HCT116 (cell line): ENCODE measurements around the gene TNP1. TPM values are rescaled to one million over a fixed set of nuclear protein-coding genes. Genes with fewer than 3 reads are reported as not detected.

Experiments
- ATAC-seq: fragments of 200-7000 bp; cut with Tn5 transposase; 2 replicates; pipeline ENCODE4 v1.9.1; 2020; ENCODE audit warnings: mild to moderate bottlenecking, moderate library complexity
- BruUV-seq: library from RNA; stranded (reverse); fragments of 400-500 nt; replicated peaks from 2 replicates; lab custom pipeline; 2021; lab: Mats Ljungman, UMichigan
- CTCF ChIA-PET: fragments of 300-600 bp; sonication (Branson Sonifier 250); formaldehyde crosslinking; loops from one replicate; lab custom pipeline; 2021; ENCODE audit warnings: antibody characterized with exemption; lab: Charles Lee
- POLR2A ChIA-PET: fragments of 300-600, 350-600 bp; sonication (Branson Sonifier 250); formaldehyde crosslinking; loops from one replicate; lab custom pipeline; 2021; ENCODE audit warnings: antibody characterized with exemption; lab: Charles Lee
- RAD21 ChIA-PET, 2 experiments: fragments of 300-600 bp; sonication (Branson Sonifier 250); formaldehyde crosslinking; loops; one replicate each; lab custom pipeline; 2023; ENCODE audit warnings: low total read pairs in 2 of 2; ENCODE audit not compliant: uncharacterized antibody in 2 of 2, unreplicated experiment in 2 of 2, low non-redundant PET in 1 of 2; lab: Charles Lee
- DNase-seq: peaks from one replicate; pipeline ENCODE4 v3.0.0-alpha.2; 2010; ENCODE audit warnings: low read depth, low spot score
- H2AFZ ChIP-seq: fragments of 200-600 bp; shearing (Covaris generic), sonication (generic); 2 replicates; pipeline ENCODE4 v1.6.1; 2017; ENCODE audit warnings: low read depth, mixed run types, mixed read lengths, antibody characterized with exemption, low read length; ENCODE audit not compliant: poor library complexity, severe bottlenecking
- H3K27ac ChIP-seq: 2 replicates; pipeline ENCODE4 v1.5.1; 2012; ENCODE audit warnings: low read depth, low read length
- H3K27me3 ChIP-seq: fragments of 200-600 bp; sonication (generic); 2 replicates; pipeline ENCODE4 v1.6.1; 2016; ENCODE audit warnings: mixed run types, low read length, mixed read lengths; ENCODE audit not compliant: insufficient read depth
- H3K36me3 ChIP-seq, 2 experiments: fragments of 200-500 bp in 1 of 2; fragments of 200-600 bp in 1 of 2; sonication (Bioruptor generic) in 1 of 2; sonication (generic) in 1 of 2; 2 replicates each; pipeline versions ENCODE4 v1.5.1 to v1.6.1; 2014 to 2016; ENCODE audit warnings: low read length in 2 of 2, inconsistent platforms in 1 of 2, mixed read lengths in 1 of 2, mixed run types in 1 of 2; ENCODE audit not compliant: insufficient read depth in 2 of 2, control insufficient read depth in 1 of 2
- H3K4me1 ChIP-seq, 2 experiments: fragments of 200-600 bp in 1 of 2; sonication (generic) in 1 of 2; 2 replicates each; pipeline versions ENCODE4 v1.5.1 to v1.6.1; 2012 to 2017; ENCODE audit warnings: low read length in 2 of 2, inconsistent platforms in 1 of 2, mild to moderate bottlenecking in 1 of 2, mixed read lengths in 1 of 2, mixed run types in 1 of 2, moderate library complexity in 1 of 2; ENCODE audit not compliant: insufficient read depth in 2 of 2, control insufficient read depth in 1 of 2
- H3K4me2 ChIP-seq: fragments of 200-600 bp; sonication (generic); 2 replicates; pipeline ENCODE4 v1.6.1; 2017; ENCODE audit warnings: mixed run types, low read length, mixed read lengths
- H3K4me3 ChIP-seq, 2 experiments: fragments of 200-600 bp in 1 of 2; sonication (generic) in 1 of 2; replicated peaks in 1 of 2; 2 replicates each; pipeline ENCODE4 v1.5.1; 2011 to 2016; ENCODE audit warnings: low read length in 2 of 2, control low read depth in 1 of 2, low read depth in 1 of 2, mild to moderate bottlenecking in 1 of 2, mixed read lengths in 1 of 2, mixed run types in 1 of 2
- H3K79me2 ChIP-seq: fragments of 200-600 bp; sonication (generic); 2 replicates; pipeline ENCODE4 v1.6.1; 2017; ENCODE audit warnings: mild to moderate bottlenecking, mixed run types, low read length, moderate library complexity, mixed read lengths; ENCODE audit not compliant: insufficient read depth
- H3K9ac ChIP-seq: fragments of 200-600 bp; sonication (generic); 2 replicates; pipeline ENCODE4 v1.6.1; 2016; ENCODE audit warnings: low read length, mixed read lengths
- H3K9me2 ChIP-seq: fragments of 200-600 bp; sonication (generic), shearing (Covaris generic); 2 replicates; pipeline ENCODE4 v1.6.1; 2017; ENCODE audit warnings: mixed run types, mild to moderate bottlenecking, moderate library complexity; ENCODE audit not compliant: insufficient read depth
- H3K9me3 ChIP-seq, 2 experiments: fragments of 200-500 bp in 1 of 2; fragments of 200-600 bp in 1 of 2; sonication (Bioruptor generic) in 1 of 2; sonication (generic) in 1 of 2; 2 replicates each; pipeline ENCODE4 v1.6.1; 2014 to 2017; ENCODE audit warnings: low read length in 2 of 2, mixed read lengths in 2 of 2, inconsistent platforms in 1 of 2, low read depth in 1 of 2, mild to moderate bottlenecking in 1 of 2, mixed run types in 1 of 2, moderate library complexity in 1 of 2; ENCODE audit not compliant: control insufficient read depth in 1 of 2, insufficient read depth in 1 of 2
- H4K20me1 ChIP-seq: fragments of 200-600 bp; sonication (generic), shearing (Covaris generic); 2 replicates; pipeline ENCODE4 v1.6.1; 2017; ENCODE audit warnings: mixed run types, mild to moderate bottlenecking, moderate library complexity; ENCODE audit not compliant: insufficient read depth
- CBX3 ChIP-seq: IDR thresholded peaks from 2 replicates; pipeline ENCODE4 v1.6.1; 2012; ENCODE audit warnings: low read depth
- CEBPB ChIP-seq: IDR thresholded peaks from 2 replicates; pipeline ENCODE4 v1.6.1; 2012; ENCODE audit warnings: low read depth
- CTCF ChIP-seq, 3 experiments: fragments of 200-600 bp in 1 of 3; sonication (generic) in 1 of 3; IDR thresholded peaks in 2 of 3; conservative IDR thresholded peaks in 1 of 3; 2 replicates each; pipeline ENCODE4 v1.5.1; 2012 to 2017; ENCODE audit warnings: low read depth in 2 of 3, low read length in 2 of 3, antibody characterized with exemption in 1 of 3, borderline replicate concordance in 1 of 3, control low read depth in 1 of 3, mild to moderate bottlenecking in 1 of 3, mixed read lengths in 1 of 3, mixed run types in 1 of 3, moderate library complexity in 1 of 3; ENCODE audit not compliant: insufficient read depth in 1 of 3
- ELF1 ChIP-seq: IDR thresholded peaks from 2 replicates; pipeline ENCODE4 v1.6.1; 2012; ENCODE audit warnings: low read depth, borderline replicate concordance
- EZH2 ChIP-seq: fragments of 200-600 bp; sonication (generic); IDR thresholded peaks from 2 replicates; pipeline ENCODE4 v1.6.1; 2017; ENCODE audit warnings: antibody characterized with exemption, mixed run types
- EZH2phosphoT487 ChIP-seq: fragments of 200-600 bp; IDR thresholded peaks from 2 replicates; pipeline ENCODE4 v1.6.1; 2018; ENCODE audit warnings: antibody characterized with exemption, borderline replicate concordance
- FOSL1 ChIP-seq: IDR thresholded peaks from 2 replicates; pipeline ENCODE4 v1.6.1; 2012; ENCODE audit warnings: low read depth
- POLR2A ChIP-seq: IDR thresholded peaks from 2 replicates; pipeline ENCODE4 v1.7.0; 2011; ENCODE audit warnings: borderline replicate concordance; ENCODE audit not compliant: insufficient read depth, insufficient read length; ENCODE audit errors: extremely low read depth
- RAD21 ChIP-seq: IDR thresholded peaks from 2 replicates; pipeline ENCODE4 v1.6.1; 2012; ENCODE audit warnings: low read depth, mild to moderate bottlenecking
- REST ChIP-seq: IDR thresholded peaks from 2 replicates; pipeline ENCODE4 v1.6.1; 2012; ENCODE audit warnings: low read depth
- SIN3A ChIP-seq: IDR thresholded peaks from 2 replicates; pipeline ENCODE4 v1.6.1; 2012; ENCODE audit warnings: low read depth
- SP1 ChIP-seq: IDR thresholded peaks from 2 replicates; pipeline ENCODE4 v1.6.1; 2012; ENCODE audit warnings: low read depth
- SRF ChIP-seq: IDR thresholded peaks from 2 replicates; pipeline ENCODE4 v1.6.1; 2012; ENCODE audit warnings: low read depth
- TCF7L2 ChIP-seq: IDR thresholded peaks from 2 replicates; pipeline ENCODE4 v1.7.0; 2011; ENCODE audit warnings: borderline replicate concordance, inconsistent platforms; ENCODE audit not compliant: insufficient read depth, insufficient read length; ENCODE audit errors: extremely low read depth
- YY1 ChIP-seq: IDR thresholded peaks from 2 replicates; pipeline ENCODE4 v1.6.1; 2011; ENCODE audit warnings: low read length, low read depth, moderate library complexity, mild to moderate bottlenecking; ENCODE audit not compliant: insufficient replicate concordance; ENCODE audit errors: extremely low read depth
- ZBTB33 ChIP-seq: IDR thresholded peaks from 2 replicates; pipeline ENCODE4 v1.6.1; 2011; ENCODE audit warnings: mild to moderate bottlenecking, low read length, moderate library complexity; ENCODE audit not compliant: insufficient replicate concordance; ENCODE audit errors: extremely low read depth
- ZFX ChIP-seq: fragments of 450-650 bp; IDR thresholded peaks from 2 replicates; pipeline ENCODE4 v1.6.1; 2017
- ZNF274 ChIP-seq: fragments of 200-500 bp; sonication (Bioruptor generic); IDR thresholded peaks from 2 replicates; pipeline ENCODE4 v1.6.1; 2014; ENCODE audit warnings: mild to moderate bottlenecking, low read depth, low read length, inconsistent platforms
- intact Hi-C: fragments of 100-400 bp; cut with micrococcal nuclease; formaldehyde crosslinking; loops from 2 replicates; pipeline ENCODE4 v1.10.0; 2022
- total RNA-seq: library from RNA; stranded (reverse); gene quantifications from one replicate; pipeline ENCODE4 v1.2.1, GENCODE V29; 2021; ENCODE audit not compliant: unreplicated experiment
- TF ChIP-seq, protein P1 (sequence below): IDR thresholded peaks from 2 replicates; pipeline ENCODE4 v1.6.1; 2012

The TNP1 gene
- total RNA-seq, 1 experiment from 2014 or later = not detected

DNA sequence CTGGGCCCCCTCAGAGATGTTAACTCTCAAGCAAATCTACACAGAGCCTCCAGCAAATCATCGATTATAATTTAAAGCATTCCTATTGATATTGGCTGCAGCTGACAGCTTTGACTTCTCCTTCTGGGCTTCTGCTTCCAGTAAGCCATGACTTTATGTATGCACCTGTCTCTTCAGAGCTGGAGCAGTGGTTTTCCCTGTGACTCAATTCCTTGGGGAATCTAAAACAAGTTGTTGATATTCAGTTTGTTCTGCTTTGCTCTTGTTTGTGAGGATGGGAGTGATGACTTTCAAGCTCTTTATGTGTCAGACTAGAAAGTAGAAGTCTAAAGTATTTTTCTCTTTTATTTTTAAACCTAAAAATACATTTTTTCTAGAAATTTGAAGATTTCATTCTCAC lies 45.1 kb upstream of the TNP1 start (continued):
- no peak for TF ChIP-seq ZBTB33

DNA sequence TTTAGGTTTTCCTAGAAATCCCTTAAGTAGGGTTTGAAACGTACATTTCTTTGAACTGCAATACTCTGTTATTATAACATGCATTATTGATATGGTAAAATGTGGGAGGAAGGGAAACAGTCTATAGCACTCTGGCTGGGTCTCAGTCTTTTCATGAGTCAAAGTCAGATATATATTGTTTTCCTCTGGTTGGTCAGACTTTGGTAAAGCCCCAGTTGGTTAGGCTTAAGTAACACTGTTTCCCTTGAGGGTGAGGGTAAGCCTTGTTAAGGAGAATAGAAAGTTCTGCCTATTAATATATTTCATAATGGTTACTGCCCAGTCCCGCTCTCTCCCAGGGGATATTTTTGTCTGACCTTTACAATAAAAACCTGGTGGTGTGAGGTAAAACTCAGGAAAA lies 44.7 kb upstream of the TNP1 start:
- no peak overlapping the region for H3K4me2 ChIP-seq
- intact Hi-C loops = no loop called here
- ChIA-PET POLR2A (no interaction called here), RAD21 (no interaction called here), CTCF (no interaction called here)
- no TSS peak for BruUV-seq
- DNase-seq (no peak), ATAC-seq (no peak)
- H3K9ac ChIP-seq = no peak overlapping the region
- H3K4me3 ChIP-seq = no peak overlapping the region
- no peaks in the 10 kb centered on the region for H3K4me1 ChIP-seq
- no peaks in the 10 kb centered on the region for H3K36me3 ChIP-seq
- no peaks in the 10 kb centered on the region for H3K9me2 ChIP-seq
- no peaks in the 10 kb centered on the region for H3K79me2 ChIP-seq
- no peak overlapping the region for H2AFZ ChIP-seq
- no peaks in the 10 kb centered on the region for H4K20me1 ChIP-seq
- H3K27me3 ChIP-seq = peaks cover 13% of the 10 kb centered on the region; the same call in 1 of the 2 replicates
- H3K27ac ChIP-seq = no peak overlapping the region
- no peaks in the 10 kb centered on the region for H3K9me3 ChIP-seq
- TF ChIP-seq ELF1 = no peak
- no peak for TF ChIP-seq EZH2
- TF ChIP-seq SP1 = no peak
- no peak for TF ChIP-seq ZNF274
- TF ChIP-seq CTCF (IDR thresholded peaks at IDR 0.05 in 2 of 3, conservative IDR thresholded peaks at IDR 0.05 in 1 of 3; ENCODE audit: borderline replicate concordance in 1 of 3, insufficient read depth in 1 of 3, low read depth in 2 of 3, low read length in 2 of 3) = no peak
- no peak for TF ChIP-seq EZH2phosphoT487
- no peak for TF ChIP-seq REST
- TF ChIP-seq SIN3A = no peak
- no peak for TF ChIP-seq CBX3
- no peak for TF ChIP-seq CEBPB
- TF ChIP-seq, protein P1, sequence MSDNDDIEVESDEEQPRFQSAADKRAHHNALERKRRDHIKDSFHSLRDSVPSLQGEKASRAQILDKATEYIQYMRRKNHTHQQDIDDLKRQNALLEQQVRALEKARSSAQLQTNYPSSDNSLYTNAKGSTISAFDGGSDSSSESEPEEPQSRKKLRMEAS = no peak
- no peak for TF ChIP-seq RAD21
- no peak for TF ChIP-seq TCF7L2
- TF ChIP-seq YY1 = no peak
- no peak for TF ChIP-seq FOSL1
- TF ChIP-seq SRF = no peak
- TF ChIP-seq POLR2A = no peak
- no peak for TF ChIP-seq ZFX
